GM12878 (cell line): ENCODE results near the gene GSE1.

ENCODE experiments used
- BACH1 ChIP-seq: fragments of 450-650 bp; IDR thresholded peaks from 2 replicates; pipeline ENCODE4 v1.6.1; 2017; ENCODE audit warnings: mild to moderate bottlenecking, borderline replicate concordance
- BHLHE40 ChIP-seq, 2 experiments: fragments of 450-650 bp in 1 of 2; IDR thresholded peaks; 2 replicates each; pipeline ENCODE4 v1.6.1; 2011 to 2017; ENCODE audit warnings: low read depth in 2 of 2, borderline replicate concordance in 1 of 2, improper control_type of control experiment in 1 of 2, low read length in 1 of 2, mild to moderate bottlenecking in 1 of 2
- FOS ChIP-seq: IDR thresholded peaks from 3 replicates; pipeline ENCODE4 v1.6.1; 2011; ENCODE audit warnings: borderline replicate concordance; ENCODE audit not compliant: insufficient read length; ENCODE audit errors: extremely low read depth
- HCFC1 ChIP-seq: fragments of 150-350 bp; IDR thresholded peaks from 2 replicates; pipeline ENCODE4 v1.6.1; 2014; ENCODE audit warnings: low read length
- JUND ChIP-seq: IDR thresholded peaks from 2 replicates; pipeline ENCODE4 v1.6.1; 2012; ENCODE audit warnings: low read depth, mild to moderate bottlenecking, low read length, improper control_type of control experiment, moderate library complexity
- KDM1A ChIP-seq: fragments of 200-600 bp; sonication (generic); IDR thresholded peaks from 2 replicates; pipeline ENCODE4 v1.6.1; 2016; ENCODE audit warnings: borderline replicate concordance
- MXI1 ChIP-seq: fragments of 150-350 bp; IDR thresholded peaks from 2 replicates; pipeline ENCODE4 v1.6.1; 2011; ENCODE audit warnings: low read depth, mild to moderate bottlenecking, inconsistent platforms, low read length, improper control_type of control experiment
- SMAD1 ChIP-seq: fragments of 450-650 bp; IDR thresholded peaks from 2 replicates; pipeline ENCODE4 v1.6.1; 2018; ENCODE audit warnings: mild to moderate bottlenecking, low read depth; ENCODE audit not compliant: partially characterized antibody
- SREBF2 ChIP-seq: IDR thresholded peaks from 2 replicates; pipeline ENCODE4 v1.6.1; 2012; ENCODE audit warnings: mild to moderate bottlenecking, low read length
- YY1 ChIP-seq: IDR thresholded peaks from 2 replicates; pipeline ENCODE4 v1.6.1; 2011; ENCODE audit warnings: low read depth, mild to moderate bottlenecking, low read length
- TF ChIP-seq, protein P1 (sequence below): IDR thresholded peaks from 2 replicates; pipeline ENCODE4 v1.6.1; 2012; ENCODE audit warnings: low read depth, low read length, improper control_type of control experiment
- TF ChIP-seq, protein P2 (sequence below), 3 experiments: IDR thresholded peaks in 2 of 3; conservative IDR thresholded peaks in 1 of 3; 2 replicates each; pipeline ENCODE4 v1.5.1; 2011; ENCODE audit warnings: low read depth in 3 of 3, low read length in 3 of 3, mild to moderate bottlenecking in 3 of 3, control low read depth in 2 of 3, moderate library complexity in 2 of 3, inconsistent platforms in 1 of 3, mixed read lengths in 1 of 3; ENCODE audit not compliant: control insufficient read depth in 2 of 3, insufficient read depth in 1 of 3; ENCODE audit errors: extremely low read depth in 1 of 3

DNA sequence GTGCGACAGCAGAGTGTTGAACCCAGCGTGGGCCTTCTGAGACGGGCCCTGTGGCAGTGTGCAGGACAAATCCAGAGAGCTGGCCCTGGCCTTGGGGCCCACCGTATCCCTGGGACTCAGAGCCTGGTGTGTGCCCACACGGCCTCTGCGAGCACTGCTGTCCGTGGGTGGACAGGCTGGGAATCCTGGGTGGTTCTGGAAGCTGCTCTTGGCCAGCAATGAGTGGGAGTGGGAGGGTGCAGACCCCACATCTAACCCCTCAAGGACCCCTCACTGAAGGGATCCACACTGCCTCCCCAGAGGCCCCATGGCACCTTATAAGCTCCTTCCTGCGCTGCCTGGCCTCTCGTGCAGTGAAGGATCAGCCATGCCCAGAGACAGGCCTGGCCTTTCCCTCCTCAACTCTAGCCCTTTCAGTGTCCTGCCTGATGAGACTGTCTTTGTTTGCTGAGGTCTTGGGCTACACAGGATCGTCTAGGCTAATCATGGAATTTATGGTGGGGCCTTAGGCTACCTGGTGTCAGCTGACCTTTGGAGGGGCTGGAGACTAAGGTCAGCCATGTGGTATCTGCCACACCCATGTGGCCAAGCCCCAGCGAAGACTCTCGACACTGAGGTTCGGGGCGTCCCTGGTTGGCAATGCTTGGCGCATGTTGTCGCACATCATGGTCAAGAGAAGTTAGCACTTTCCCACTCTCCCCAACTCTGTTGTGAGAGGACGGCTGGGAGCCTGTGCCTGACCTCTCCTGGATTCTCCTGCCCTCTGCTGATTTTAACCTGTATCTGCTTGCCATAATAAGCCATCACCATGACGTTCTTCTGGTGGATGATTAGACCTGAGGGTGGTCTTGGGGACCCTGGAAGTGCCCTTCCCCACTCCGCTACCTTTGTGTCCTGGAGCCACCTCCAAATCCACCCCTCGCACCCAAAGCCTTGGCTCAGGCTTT, 92.1 kb downstream of the GSE1 start:
- TF ChIP-seq HCFC1 = no peak
- no peak for TF ChIP-seq BACH1
- TF ChIP-seq SMAD1 = no peak
- no peak for TF ChIP-seq BHLHE40 (IDR thresholded peaks at IDR 0.05; ENCODE audit: borderline replicate concordance in 1 of 2, low read depth in 2 of 2, low read length in 1 of 2)
- TF ChIP-seq, protein P1, sequence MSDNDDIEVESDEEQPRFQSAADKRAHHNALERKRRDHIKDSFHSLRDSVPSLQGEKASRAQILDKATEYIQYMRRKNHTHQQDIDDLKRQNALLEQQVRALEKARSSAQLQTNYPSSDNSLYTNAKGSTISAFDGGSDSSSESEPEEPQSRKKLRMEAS = no peak
- no peak for TF ChIP-seq MXI1
- no peak for TF ChIP-seq JUND
- no peak for TF ChIP-seq KDM1A
- TF ChIP-seq, protein P2, sequence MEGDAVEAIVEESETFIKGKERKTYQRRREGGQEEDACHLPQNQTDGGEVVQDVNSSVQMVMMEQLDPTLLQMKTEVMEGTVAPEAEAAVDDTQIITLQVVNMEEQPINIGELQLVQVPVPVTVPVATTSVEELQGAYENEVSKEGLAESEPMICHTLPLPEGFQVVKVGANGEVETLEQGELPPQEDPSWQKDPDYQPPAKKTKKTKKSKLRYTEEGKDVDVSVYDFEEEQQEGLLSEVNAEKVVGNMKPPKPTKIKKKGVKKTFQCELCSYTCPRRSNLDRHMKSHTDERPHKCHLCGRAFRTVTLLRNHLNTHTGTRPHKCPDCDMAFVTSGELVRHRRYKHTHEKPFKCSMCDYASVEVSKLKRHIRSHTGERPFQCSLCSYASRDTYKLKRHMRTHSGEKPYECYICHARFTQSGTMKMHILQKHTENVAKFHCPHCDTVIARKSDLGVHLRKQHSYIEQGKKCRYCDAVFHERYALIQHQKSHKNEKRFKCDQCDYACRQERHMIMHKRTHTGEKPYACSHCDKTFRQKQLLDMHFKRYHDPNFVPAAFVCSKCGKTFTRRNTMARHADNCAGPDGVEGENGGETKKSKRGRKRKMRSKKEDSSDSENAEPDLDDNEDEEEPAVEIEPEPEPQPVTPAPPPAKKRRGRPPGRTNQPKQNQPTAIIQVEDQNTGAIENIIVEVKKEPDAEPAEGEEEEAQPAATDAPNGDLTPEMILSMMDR (IDR thresholded peaks at IDR 0.05 in 2 of 3, conservative IDR thresholded peaks at IDR 0.05 in 1 of 3; ENCODE audit: control insufficient read depth in 2 of 3, extremely low read depth in 1 of 3, insufficient read depth in 1 of 3, low read depth in 3 of 3, low read length in 3 of 3) = no peak; a peak in 1 of 6 replicates
- TF ChIP-seq SREBF2 = no peak
- TF ChIP-seq FOS = no peak
- no peak for TF ChIP-seq YY1
